Mucosa of descending colon (tissue), 3 donors: ENCODE data around the gene AP4E1. TPM values are rescaled to one million over a fixed set of nuclear protein-coding genes. Genes with fewer than 3 reads are reported as not detected.

Source experiments
- ATAC-seq: fragments of 200-7000 bp; cut with Tn5 transposase; one replicate; pipeline ENCODE4 v1.9.1; 2020; ENCODE audit warnings: mild to moderate bottlenecking, moderate library complexity
- DNase-seq, 3 donors: peaks; one replicate each; pipeline ENCODE4 v3.0.0-alpha.2; 2020
- H3K36me3 ChIP-seq: fragments of 200-600 bp; one replicate; pipeline ENCODE4 v1.8.0; 2021; ENCODE audit warnings: low read depth, mild to moderate bottlenecking
- H3K4me1 ChIP-seq: fragments of 200-600 bp; one replicate; pipeline ENCODE4 v1.8.0; 2021; ENCODE audit warnings: low read depth, mild to moderate bottlenecking
- H3K4me3 ChIP-seq: fragments of 200-600 bp; one replicate; pipeline ENCODE4 v1.8.0; 2021; ENCODE audit warnings: mild to moderate bottlenecking
- H3K9me3 ChIP-seq: fragments of 200-600 bp; one replicate; pipeline ENCODE4 v1.8.0; 2021; ENCODE audit warnings: mild to moderate bottlenecking
- intact Hi-C, 2 donors: fragments of 100-400 bp; cut with DNase I in 1 of 2; cut with micrococcal nuclease in 1 of 2; formaldehyde crosslinking; loops; one replicate each; pipeline versions ENCODE4 v1.11.0 to v1.11.1; 2022; cut with DNase I, micrococcal nuclease
- total RNA-seq, 3 donors: library from RNA; stranded (reverse); fragmentation: NEBNext Ultra II Directional in 2 of 3; extraction: Animal tissue kit (Norgen Biotek cat#: 25700) in 2 of 3; gene quantifications; one replicate each; pipeline versions ENCODE4 v1.2.1 to v1.2.4, GENCODE V29; 2021 to 2023
- TF ChIP-seq, protein P1 (sequence below): fragments of 200-600 bp; IDR thresholded peaks from one replicate; pipeline ENCODE4 v1.8.0; 2022; ENCODE audit warnings: antibody characterized with exemption, mild to moderate bottlenecking
- donor health status: DM: no; HTN: no; CAD: no; lungs with moderate emphysema.
- donor health status: DM: no; HTN: no; CAD: no.
- donor health status: DM: no; HTN: yes; CAD: no.

AP4E1 gene
- total RNA-seq, 3 donors from 2014 or later: 9.6 to 11.9 (median 11.6) TPM

DNA sequence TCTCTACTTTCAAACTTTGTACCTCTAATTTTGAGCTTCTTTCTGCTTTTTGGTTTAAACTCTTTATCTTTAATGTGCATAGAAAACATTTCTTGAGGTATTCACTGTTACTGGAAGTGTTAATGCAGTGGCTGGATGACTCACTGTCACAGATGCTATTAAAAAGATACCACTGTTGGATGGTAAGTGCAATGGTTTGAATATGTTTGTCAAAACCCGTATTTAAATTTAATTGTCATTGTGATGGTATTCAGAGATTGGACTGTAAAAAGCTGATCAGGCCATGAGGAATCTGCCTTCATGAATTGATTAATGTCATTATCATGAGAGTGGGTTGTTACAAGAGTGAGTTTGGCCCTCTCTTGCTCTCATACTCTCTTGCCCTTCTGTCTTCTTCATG, 70.6 kb downstream of the AP4E1 start:
- no peaks in the 10 kb centered on the region for H3K4me1 ChIP-seq
- no peaks in the 10 kb centered on the region for H3K9me3 ChIP-seq
- no peak for ATAC-seq
- DNase-seq: no peak
- no peaks in the 10 kb centered on the region for H3K36me3 ChIP-seq
- TF ChIP-seq, protein P1, sequence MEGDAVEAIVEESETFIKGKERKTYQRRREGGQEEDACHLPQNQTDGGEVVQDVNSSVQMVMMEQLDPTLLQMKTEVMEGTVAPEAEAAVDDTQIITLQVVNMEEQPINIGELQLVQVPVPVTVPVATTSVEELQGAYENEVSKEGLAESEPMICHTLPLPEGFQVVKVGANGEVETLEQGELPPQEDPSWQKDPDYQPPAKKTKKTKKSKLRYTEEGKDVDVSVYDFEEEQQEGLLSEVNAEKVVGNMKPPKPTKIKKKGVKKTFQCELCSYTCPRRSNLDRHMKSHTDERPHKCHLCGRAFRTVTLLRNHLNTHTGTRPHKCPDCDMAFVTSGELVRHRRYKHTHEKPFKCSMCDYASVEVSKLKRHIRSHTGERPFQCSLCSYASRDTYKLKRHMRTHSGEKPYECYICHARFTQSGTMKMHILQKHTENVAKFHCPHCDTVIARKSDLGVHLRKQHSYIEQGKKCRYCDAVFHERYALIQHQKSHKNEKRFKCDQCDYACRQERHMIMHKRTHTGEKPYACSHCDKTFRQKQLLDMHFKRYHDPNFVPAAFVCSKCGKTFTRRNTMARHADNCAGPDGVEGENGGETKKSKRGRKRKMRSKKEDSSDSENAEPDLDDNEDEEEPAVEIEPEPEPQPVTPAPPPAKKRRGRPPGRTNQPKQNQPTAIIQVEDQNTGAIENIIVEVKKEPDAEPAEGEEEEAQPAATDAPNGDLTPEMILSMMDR: no peak
- H3K4me3 ChIP-seq: no peak overlapping the region
- intact Hi-C loops: no loop called here

DNA sequence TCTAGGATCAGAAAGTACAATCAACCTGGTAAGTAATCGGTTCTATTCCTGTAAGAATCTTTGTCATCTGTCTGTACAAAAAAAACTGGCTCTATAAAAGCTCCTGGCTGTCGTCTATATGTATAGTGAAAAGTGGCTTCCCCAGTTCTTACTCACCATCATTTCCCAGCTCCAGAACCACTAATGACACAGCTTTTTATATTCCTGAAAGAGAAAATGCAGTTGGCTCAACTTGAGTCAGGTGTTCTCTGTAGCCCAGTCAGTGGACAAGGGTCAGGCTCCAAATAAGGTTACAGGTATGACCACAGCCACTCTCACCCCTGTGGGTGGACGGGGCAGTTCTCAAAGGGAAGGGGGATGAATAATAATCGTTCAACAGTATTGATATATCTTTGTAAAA, 85.1 kb downstream of the AP4E1 start:
- Histone ChIP-seq H3K4me3 (no peak overlapping the region), H3K9me3 (no peaks in the 10 kb centered on the region), H3K4me1 (no peaks in the 10 kb centered on the region), H3K36me3 (no peaks in the 10 kb centered on the region)
- DNase-seq: no peak
- TF ChIP-seq, protein P1: no peak
- no peak for ATAC-seq
- intact Hi-C loops: no loop called here

DNA sequence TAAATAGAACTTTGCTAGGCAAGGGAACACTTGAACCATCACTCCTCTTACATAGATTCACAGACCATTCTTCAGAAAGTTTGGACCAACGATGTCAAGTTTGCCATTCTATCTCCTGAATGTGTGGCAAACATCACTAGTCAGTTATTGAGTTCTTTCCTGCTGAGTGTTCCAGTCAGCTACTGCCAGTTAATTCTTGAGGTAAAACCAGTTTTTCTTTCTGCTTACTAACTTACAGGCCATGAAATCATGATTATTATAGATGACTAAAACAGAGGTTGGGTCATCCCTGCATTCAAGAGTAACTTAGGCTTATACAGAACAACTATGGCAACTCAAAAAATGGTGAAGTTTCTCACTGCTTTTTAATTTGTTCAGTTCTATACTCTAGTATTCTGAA, 88.2 kb downstream of the AP4E1 start:
- intact Hi-C loops: no loop called here

DNA sequence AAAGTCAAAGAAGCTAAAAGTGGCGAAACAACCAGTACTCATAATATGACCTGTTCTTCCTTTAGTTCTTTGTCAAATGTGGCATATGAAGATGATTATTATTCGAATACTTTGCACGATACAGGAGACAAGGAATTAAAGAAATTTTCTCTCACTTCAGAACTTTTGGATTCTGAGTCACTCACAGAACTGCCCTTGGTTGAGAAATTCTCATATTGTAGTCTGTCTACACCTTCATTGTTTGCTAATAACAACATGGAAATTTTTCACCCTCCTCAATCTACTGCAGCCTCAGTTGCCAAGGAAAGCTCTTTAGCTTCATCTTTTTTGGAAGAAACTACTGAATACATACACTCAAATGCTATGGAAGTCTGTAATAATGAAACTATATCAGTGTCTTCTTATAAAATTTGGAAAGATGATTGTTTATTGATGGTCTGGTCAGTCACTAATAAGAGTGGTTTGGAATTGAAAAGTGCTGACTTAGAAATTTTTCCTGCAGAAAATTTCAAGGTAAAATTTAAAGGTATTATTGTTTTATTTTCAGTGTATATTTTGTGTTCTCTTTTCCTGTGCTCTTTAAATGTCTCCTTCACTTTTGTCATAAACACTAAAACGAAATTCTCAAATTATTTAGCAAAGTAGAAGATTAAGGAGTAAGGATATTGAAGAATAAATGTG, 89.0 kb downstream of the AP4E1 start:
- TF ChIP-seq, protein P1: no peak
- H3K36me3 ChIP-seq: no peaks in the 10 kb centered on the region
- H3K4me3 ChIP-seq: no peak overlapping the region
- no peak for ATAC-seq
- H3K9me3 ChIP-seq: no peaks in the 10 kb centered on the region
- intact Hi-C loops: no loop called here
- no peak for DNase-seq
- H3K4me1 ChIP-seq: no peaks in the 10 kb centered on the region

More for the DNA sequence above, 88.2 kb downstream of the AP4E1 start:
- DNase-seq: no peak
- no peaks in the 10 kb centered on the region for H3K9me3 ChIP-seq
- no peak overlapping the region for H3K4me3 ChIP-seq
- H3K36me3 ChIP-seq: no peaks in the 10 kb centered on the region
- TF ChIP-seq, protein P1: no peak
- ATAC-seq: no peak
- no peaks in the 10 kb centered on the region for H3K4me1 ChIP-seq

DNA sequence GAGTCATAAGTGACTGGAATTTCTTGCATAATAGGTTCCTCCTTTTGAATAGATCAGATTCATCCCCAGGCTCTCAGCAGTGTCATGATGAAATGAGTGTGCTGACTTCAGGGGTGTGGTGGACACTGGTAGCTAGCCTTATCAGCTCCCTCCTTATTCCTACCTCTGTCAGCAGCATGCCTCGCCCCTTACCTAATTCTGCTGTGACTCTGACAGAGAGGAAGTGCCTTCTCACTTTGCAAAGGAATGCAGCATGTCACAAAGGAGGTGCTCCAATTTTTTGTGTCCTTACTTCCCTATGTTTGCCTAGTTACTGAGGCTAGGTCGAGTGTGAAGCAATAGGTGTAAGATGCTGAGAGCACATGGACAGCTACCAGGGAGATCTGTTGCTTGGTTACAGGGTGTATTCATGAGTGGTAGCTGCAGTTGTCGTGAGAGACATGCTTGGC, 95.6 kb downstream of the AP4E1 start:
- DNase-seq: no peak
- TF ChIP-seq, protein P1: no peak
- peak; percentile 41 for ATAC-seq

More for the DNA sequence above, 95.6 kb downstream of the AP4E1 start:
- intact Hi-C loops: no loop called here
- Histone ChIP-seq H3K4me1 (no peaks in the 10 kb centered on the region), H3K36me3 (no peaks in the 10 kb centered on the region), H3K4me3 (no peak overlapping the region), H3K9me3 (no peaks in the 10 kb centered on the region)
